Femur (tissue), 1 donor: ENCODE results near the gene FETUB.

Experiments used
- DNase-seq: peaks from one replicate; pipeline ENCODE4 v3.0.0-alpha.2; 2017

Gene FETUB

DNA sequence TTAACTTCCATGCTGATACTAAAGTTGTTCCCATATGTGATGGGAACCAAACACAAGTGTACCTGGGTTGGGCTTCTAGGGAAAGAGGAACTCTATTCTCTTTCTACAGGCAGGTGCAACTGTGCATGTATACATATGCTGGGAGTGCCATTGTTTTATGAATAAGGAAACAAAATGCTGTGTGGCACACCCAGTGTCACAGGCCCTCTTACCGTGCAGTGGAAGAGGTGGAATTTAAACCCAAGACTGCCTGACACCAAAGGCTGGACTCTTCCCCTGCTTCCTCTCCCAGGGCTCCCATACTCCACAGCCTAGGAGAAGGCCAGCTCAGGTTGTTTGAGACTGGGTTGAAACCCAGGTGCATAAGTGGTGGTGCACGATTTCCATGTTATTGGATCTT, 1.9 kb upstream of the FETUB start:
- DNase-seq, result no peak

DNA sequence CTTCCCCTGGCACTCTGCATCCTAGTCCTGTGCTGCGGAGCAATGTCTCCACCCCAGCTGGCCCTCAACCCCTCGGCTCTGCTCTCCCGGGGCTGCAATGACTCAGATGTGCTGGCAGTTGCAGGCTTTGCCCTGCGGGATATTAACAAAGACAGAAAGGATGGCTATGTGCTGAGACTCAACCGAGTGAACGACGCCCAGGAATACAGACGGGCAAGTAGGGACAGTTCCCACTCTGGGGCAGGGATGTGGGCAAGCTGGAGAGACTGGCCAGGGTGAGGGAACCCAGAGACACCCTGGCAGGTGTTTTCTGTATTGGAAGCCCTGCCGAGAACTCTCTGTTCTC, 247 bp downstream of the FETUB start:
- DNase-seq, result no peak

DNA sequence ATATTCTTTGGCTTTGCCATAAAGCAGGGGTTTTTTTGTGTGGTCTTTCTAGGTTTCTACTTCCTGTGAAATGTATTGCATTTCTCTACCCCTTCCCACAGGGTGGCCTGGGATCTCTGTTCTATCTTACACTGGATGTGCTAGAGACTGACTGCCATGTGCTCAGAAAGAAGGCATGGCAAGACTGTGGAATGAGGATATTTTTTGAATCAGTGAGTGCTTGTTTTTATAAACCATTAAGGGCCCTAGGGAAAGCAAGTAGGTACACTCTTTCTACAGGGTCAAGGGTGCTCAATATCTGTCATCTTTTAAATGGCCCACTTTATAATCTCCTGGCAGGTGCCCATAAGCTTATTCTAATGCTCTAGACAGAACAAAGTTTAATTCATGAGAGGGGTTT, 730 bp downstream of the FETUB start:
- DNase-seq, result no peak

DNA sequence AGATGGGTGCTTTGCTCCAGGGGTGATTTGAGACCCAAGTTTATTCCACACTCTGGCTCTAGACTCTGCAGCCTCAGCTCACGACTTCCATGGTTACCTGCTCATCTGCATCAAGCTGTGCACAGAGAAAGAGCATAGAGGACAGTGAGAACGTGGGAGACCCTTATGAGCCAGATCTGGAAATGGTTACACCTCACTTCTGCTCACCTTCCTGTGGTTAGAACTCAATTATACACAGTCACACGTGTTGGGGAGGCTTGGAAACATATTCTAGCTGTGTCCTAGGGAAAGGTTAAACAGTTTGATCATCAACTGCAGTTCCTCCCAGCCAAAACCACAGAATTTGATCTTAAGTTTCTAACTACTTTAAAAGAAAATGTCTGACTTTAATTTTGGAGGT, 1.8 kb downstream of the FETUB start:
- DNase-seq, result no peak

DNA sequence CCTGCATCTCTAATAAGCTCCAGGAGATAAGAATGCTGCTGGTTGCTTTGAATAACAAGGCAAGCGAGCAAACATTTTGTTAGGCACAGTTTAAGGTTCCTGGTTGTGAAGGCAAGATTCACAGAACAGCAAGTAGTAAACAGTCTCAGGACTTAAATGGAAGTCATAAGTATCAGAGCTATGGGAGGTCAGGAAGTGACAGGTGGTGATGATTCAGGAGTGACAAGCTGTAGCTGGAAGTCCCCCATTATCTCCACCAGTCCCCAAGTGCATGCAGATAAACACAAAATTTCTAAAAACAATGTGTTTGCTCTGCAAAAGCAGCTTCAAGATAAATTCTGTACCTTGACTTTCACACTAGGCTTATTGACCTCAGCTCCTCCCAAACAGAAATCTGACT, 3.3 kb downstream of the FETUB start:
- no peak for DNase-seq

DNA sequence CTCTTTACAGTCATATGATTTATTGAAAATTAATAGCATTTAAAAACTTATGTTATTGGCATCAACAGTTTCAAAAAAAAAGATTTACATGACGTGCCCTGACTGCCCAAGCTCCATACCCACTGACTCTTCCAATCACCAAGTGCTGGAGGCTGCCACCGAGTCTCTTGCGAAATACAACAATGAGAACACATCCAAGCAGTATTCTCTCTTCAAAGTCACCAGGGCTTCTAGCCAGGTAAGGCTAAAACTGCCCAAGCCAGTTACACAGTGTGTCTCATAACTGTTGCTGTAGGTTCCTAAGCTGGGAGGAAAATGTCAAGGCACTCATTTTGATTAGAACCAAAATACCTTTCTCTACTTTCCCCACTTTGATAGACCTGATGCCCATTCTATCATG, 4.5 kb downstream of the FETUB start:
- DNase-seq, result no peak

DNA sequence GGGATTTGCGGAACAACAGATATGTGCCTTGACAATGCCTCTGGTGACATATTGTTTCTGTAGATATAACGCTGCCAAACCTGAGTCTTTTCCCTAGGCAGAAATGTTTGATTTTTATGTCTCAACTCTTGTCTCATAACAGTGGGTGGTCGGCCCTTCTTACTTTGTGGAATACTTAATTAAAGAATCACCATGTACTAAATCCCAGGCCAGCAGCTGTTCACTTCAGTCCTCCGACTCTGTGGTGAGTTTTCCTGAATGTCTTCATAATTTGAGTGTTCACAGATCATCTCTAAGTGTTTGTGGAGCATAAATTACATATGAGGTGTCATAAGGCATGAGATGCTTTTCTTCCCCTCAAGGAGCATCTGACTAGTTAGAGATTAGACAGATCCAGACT, 5.9 kb downstream of the FETUB start:
- DNase-seq, result no peak

DNA sequence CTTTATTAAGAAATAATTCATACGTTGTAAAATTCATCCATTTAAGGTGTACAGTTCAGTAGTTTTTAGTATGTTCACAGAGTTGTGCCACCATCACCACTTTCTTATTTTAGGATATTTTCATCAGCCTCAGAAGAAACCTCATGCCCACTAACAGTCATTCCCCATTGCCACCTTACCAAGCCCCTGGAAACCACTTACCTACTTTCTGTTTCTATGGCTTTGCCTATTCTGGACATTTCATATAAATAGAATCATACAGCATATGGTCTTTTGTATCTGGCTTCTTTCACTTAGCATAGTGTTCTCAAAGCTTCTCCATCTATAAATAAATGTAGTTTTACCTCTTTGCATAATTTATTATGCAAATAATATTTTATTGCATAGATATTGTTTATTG, 6.6 kb downstream of the FETUB start:
- DNase-seq, result no peak

DNA sequence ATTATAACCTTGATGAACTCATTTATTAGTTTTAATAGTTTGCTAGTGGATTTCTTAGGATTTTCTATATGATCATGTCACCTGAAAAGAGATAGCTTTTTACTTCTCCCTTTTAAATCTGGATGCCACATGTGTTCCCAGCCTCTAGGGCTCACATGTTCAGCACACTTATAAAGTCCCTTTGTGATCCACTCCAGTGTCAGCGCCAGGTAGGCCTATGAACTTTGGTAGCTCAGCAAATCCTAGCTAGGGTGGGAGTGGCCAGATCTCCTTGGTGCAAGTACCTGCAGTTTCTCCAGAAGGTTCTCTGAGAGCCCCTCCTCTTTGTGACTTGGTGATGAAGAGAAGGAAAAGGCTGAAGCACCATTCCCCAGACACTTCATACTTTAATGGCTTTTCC, 8.7 kb downstream of the FETUB start:
- DNase-seq, result no peak

DNA sequence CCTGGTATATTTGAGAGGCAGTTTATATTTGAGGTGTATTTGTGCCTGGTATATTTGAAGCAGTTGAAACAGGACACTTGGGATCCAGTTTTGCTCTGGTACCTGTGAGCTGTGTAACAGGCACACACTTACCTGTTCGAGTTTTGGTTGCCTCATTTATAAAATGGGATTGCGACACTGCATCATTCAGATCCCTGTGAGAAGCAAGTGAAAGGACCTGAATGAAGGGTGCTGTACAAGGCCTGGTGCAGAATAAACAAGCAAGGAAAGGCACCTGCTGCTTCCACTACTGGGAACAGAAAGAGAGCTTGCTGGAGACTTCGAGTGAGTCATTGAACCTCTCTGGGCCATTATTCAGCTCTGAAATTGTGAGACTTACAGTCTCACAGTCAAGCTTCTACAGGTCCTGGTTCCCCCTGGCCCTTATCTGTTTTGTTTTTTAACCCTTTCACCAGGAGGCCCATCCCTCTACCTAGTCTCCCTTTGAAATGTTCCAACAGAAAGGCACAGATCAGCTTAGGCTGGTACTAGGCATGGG, 11.5 kb downstream of the FETUB start:
- no peak for DNase-seq

DNA sequence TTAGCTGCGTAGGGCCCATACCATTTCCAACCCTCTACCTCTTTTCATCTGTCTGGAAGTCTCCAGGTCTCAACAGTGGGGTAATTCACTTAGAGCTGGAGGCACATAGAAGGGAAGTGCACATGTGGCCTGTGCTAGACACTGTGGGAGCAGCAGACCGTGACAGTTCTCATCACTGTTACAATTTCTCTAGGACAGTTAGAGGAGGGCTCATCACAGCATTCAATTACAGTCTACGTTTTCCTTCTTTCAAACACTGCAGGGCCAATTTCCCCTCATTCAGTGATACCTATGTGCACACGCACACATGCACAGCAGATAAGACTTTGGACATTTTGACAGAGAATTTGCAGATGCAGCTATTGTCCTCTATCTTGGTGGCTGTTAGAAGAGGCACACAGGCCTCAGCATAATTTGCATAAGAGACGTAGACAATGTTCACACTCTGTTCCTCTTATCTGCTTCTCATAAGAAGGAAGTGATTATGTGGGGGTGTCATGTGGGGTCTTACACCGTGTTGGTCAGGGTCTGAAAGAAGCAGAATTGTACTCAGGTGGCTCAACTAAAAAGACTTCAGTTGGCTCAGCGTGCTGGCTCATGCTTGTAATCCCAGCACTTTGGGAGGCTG, 13.0 kb downstream of the FETUB start:
- DNase-seq, result no peak

DNA sequence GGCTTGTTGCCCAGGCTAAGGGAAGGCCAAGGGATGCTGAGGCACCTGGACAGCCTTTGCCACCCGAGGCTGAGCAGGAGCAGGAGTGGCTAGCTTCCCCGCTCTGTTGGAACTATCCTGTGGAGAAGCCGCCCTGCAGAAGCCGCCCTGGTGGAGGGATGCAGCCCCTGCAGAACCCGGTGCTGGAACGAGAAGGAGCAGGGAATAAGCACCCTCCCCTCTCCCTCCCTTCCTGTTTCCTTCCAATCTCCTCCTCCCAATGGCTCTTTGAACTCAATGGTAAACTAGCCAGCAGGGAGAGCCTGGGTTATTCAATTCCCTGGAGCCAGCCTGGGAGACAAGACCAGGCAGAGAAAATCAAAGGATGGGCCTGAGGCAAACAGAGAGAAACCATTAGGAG, 13.8 kb downstream of the FETUB start:
- no peak for DNase-seq

DNA sequence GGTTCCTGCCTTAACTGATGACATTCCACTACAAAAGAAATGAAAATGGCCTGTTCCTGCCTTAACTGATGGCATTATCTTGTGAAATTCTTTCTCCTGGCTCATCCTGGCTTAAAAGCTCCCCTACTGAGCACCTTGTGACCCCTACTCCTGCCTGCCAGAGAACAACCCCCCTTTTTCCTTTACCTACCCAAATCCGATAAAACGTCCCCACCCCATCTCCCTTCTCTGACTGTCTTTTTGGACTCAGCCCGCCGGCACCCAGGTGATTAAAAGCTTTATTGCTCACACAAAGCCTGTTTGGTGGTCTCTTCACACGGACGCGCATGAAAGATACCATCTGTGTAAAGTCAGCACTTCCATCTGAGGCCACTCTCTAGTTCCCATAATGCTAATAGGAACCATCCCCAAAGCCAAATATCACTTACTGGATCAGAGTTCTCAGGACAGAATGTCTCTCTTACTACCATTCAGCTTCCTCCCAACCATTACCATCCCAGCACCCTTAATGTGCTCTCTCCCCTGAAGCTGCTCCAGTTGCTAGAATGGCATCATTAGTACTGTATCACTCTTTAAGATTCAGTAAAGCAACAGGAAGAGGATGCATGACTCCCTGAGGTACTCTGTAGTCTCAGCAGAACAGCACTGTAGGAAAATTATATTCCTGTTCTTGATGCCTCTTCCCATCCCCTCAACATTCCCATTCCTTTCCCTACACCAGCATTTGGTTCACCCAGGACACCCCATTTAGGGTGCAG, 23.3 kb downstream of the FETUB start:
- DNase-seq, result no peak

DNA sequence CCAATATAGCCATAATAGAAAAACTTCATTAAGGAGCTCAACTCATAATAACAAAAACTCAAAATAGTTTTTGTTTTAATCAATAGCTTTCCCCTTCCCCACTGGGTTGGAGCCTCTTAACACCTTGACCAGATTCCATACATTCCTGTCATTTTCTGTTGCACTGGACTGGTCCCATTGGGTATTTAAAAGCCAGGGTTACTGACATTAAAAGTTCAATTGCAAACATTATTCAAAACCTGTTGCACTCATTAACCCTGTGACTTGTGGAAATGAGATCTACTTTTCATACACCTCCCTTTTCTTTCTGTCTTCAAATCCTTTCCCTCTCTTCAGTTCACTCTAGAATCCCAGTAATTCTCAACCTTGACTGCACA, 23.9 kb downstream of the FETUB start:
- DNase-seq, result no peak

DNA sequence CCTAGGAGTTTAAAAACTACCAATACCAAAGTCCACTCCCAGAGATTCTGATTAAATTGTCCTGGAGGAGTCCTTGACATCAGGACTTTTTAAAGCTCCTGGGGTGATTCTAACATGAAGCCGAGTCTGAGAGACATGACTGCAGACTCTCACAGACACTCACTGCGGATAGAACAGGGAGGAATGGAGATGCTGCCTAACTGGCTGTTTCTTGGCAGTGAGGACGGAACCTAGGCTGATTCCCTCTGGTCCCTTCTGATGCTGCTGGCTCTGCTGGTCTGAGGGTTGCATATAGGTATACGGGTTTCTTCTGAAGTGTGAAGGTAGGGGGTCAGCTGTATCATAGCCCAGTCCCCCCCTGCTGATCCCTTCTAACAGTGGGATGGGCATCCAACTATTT, 24.3 kb downstream of the FETUB start:
- DNase-seq, result no peak

DNA sequence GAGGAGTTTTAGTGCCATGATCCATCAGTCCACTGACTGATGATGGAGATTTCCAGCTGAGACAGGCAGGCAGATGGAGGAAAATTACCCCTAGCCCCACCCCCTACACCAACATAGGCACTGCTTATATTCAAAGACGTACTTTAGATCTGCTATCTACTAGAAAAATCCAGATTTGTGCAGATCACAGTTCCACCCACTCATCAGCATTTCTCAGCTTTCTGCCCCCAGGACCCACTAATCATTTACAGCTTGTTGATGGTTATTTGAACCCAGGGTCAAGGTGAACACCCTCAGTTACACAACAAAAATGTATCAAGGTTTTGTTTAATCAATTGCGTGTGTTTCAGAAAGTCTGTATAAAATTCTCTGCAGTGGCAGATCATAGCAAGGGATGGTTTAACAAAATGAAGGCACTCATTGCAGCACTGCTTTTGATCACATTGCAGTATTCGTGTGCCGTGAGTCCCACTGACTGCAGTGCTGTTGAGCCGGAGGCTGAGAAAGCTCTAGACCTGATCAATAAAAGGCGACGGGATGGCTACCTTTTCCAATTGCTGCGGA, 25.5 kb downstream of the FETUB start, which contains the start of gene HRG:
TSS of gene HRG (plus strand) at position 390 of the 564 bp plus-strand sequence. CDS start at position 408, 18 bp downstream.
- DNase-seq, result no peak

DNA sequence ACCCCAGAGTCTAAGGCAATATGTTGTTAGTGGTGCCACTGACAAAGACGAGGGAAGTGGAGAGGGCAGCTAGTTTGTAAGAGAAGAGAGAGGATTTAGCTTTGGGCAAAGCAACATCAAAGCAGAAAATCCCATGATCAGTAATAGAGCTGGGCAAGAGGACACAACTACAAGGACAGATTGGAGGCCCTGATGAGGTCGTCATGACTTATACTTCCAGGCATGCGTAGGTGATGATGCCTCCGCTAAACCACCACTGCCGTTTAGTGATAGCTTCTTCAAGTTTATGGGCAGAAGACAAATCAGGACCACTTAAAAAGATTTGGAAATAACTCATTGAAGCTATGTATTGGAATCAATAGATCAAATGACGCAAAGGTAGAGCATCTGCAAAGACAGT, 28.2 kb downstream of the FETUB start:
- no peak for DNase-seq

DNA sequence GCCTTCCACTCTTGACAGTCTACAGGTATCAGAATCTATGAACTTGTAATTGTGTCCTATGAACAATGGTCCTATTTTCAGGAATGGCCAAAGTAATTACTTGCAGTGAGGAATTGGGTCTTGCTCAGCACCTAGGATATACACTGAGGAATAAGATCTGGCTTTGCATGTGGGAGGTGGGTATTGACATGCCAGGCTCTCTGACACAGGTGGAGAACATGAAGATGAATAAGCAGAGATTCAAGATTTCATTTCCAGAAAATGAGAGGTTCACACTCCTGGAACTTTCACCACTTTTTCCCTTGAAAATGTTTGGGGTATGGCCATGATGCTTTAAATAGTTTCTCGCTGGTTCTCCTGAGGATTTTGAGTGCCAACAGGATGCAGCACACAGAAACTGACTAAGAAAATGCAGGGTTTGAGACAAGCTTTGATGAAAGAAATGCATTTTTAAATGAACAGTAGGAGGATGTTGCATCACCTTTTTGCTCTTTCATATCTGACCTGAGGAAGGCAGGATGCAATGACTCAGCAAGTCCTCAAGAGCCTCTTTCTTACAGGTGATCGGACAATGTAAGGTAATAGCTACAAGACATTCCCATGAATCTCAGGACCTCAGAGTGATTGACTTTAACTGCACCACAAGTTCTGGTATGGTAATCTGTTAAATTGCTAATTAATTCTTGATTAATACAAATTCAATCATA, 29.3 kb downstream of the FETUB start:
- no peak for DNase-seq

DNA sequence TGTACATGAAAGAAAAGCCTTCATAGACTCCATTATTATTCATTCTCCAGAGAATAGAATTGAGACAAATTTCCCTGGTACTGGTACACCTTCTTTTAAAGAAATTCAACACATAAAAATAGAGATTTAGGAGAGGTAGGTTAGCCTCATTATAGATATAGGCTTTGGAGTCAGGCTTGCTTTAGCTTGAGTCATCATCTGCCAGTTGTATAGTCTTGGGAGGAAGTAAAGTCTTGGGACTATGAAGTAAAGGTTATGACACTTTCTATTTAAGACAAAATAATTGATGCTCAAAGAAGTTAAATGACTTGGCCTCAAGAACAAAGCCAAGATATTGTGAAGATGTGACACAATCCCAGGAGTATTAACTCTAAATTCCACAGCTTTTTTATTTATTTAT, 30.0 kb downstream of the FETUB start:
- DNase-seq, result no peak

DNA sequence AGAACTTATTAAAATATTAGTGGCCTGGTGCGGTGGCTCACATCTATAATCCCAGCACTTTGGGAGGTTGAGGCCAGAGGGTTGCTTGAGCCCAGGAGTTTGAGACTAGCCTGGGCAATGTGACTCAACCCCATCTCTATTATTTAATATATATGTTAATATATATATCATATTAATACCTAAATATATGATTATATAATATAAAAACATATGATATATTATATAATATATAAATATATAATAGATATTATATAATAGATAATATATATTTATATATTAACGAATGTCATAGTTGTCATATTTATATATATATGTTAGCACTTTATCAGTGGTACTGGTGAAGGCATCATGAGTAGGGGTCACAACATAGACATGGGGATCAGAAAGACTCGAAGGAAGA, 30.9 kb downstream of the FETUB start:
- DNase-seq, result no peak

DNA sequence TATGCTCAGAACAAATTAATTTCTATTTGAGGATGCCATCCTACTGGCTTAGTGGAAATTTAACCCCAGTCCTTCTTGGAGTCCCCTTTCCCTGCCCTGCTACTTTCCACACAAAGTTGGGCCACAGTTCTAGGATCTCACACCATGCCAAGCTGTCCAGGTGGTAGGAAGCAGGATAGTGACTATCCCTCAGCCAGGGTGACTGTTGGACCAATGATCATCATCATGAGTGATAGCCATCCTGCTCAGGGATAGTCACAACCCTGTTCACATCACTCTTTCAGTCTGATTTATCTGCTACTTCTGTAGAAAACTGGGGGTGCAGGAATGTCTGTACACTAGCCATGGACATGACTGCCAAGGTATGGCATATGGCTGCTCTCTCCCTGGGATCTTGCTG, 38.4 kb downstream of the FETUB start:
- DNase-seq, result no peak

DNA sequence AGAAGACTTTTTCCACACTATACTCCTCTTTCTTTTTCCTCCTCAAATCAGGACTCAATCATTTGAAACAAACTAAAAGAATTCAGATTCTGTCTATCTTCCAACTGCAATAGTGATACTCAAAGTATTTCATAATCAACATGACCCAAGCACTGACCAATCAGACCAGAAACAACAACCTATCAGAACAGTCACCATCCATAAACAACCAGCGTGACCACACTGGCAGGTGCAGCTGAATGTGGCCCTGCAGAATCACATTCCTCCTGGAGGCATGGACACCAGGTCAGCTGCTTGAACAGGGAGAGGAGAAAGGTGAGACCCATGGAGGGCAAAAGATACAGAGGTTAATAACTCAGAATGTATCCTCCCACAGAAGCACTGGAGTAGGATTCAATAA, 39.0 kb downstream of the FETUB start:
- DNase-seq, result no peak

DNA sequence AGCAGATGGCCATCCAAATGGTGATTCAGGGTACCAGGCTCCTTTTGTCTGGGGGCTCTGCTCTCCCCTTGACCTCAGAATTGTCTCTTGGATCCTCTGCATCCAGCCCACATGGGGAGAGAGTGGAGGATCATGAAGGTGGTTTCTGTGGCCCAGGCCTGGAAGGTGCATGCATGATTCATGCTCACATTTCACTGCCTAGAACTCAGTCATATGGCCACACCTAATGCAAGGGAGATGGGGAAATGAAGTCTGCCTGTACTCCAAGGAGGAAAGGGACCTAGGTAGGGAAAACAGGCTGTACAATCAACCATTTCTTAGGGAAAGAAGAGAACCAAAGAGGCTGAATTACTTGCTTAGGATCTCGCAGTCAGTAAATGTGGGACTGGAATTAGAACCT, 40.7 kb downstream of the FETUB start:
- DNase-seq, result no peak

DNA sequence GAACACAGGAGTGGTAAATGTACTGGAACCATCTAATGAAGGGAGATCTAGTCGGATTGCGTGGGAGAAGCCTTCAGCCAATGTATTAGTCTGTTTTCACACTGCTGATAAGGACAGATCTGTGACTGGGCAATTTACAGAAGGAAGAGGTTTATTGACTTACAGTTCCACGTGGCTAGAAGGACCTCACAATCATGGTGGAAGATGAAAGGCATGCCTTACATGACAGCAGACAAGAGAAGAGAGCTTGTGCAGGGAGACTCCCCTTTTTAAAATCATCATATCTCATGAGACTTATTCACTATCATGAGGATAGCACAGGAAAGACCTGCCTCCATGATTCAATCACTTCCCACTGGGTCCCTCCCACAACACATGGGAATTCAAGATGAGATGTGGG, 42.6 kb downstream of the FETUB start:
- DNase-seq, result no peak
